GM21737 (cell line): ENCODE data around the gene HSPA1B.

Experiments used
- ATAC-seq: cut with Tn5 transposase; IDR thresholded peaks from one replicate; pipeline ENCODE4 v1.9.1; 2021; ENCODE audit warnings: mild to moderate bottlenecking, moderate library complexity; ENCODE audit not compliant: unreplicated experiment

Gene HSPA1B

GRCh38 chr6:31877125-31877650, 49.6 kb downstream of the HSPA1B start:
- ATAC-seq = no peak

- no peak for ATAC-seq
Observed at GRCh38 chr6:31877651-31878161, 50.2 kb downstream of the HSPA1B start.

GRCh38 chr6:31878222-31878621, 50.7 kb downstream of the HSPA1B start:
- ATAC-seq = no peak

GRCh38 chr6:31878726-31879125, 51.2 kb downstream of the HSPA1B start, which contains the start of gene SLC44A4:
Gene SLC44A4 (minus strand): TSS chr6:31878997. CDS start chr6:31878980, 17 bp downstream.
- no peak for ATAC-seq

- no peak for ATAC-seq
Observed at GRCh38 chr6:31879143-31879542, 51.6 kb downstream of the HSPA1B start.
